SJSA1 (cell line): ENCODE results near the gene COX6B1. TPM values are rescaled to one million over a fixed set of nuclear protein-coding genes. Genes with fewer than 3 reads are reported as not detected.
A peak's percentile ranks its signal among the peaks of the same experiment; 100 is the strongest.
"Not testable (repeated sequence)": the region's sequence is repeated elsewhere in the genome, so short reads cannot be mapped to it uniquely, and the experiment has no call there.

Source experiments
- DNase-seq, 2 experiments: peaks; one replicate each; pipeline ENCODE4 v3.0.0-alpha.2; 2015 to 2020; ENCODE audit warnings: low spot score in 2 of 2, low read depth in 1 of 2
- H3K27ac ChIP-seq: fragments of 250-450 bp; sonication (Bioruptor Pico); 2 replicates; pipeline ENCODE4 v1.5.1; 2020; ENCODE audit warnings: mild to moderate bottlenecking, moderate library complexity
- H3K27me3 ChIP-seq: fragments of 250-450 bp; sonication (Bioruptor Pico); replicated peaks from 2 replicates; pipeline ENCODE4 v1.5.1; 2020; ENCODE audit warnings: mild to moderate bottlenecking, moderate library complexity
- H3K36me3 ChIP-seq: fragments of 250-450 bp; sonication (Bioruptor Pico); 2 replicates; pipeline ENCODE4 v1.5.1; 2020; ENCODE audit warnings: mild to moderate bottlenecking
- H3K4me1 ChIP-seq: fragments of 250-450 bp; sonication (Bioruptor Pico); replicated peaks from 2 replicates; pipeline ENCODE4 v1.6.1; 2021; ENCODE audit warnings: mild to moderate bottlenecking
- H3K4me3 ChIP-seq: fragments of 250-450 bp; sonication (Bioruptor Pico); 2 replicates; pipeline ENCODE4 v1.5.1; 2020; ENCODE audit warnings: mild to moderate bottlenecking
- H3K9me3 ChIP-seq: fragments of 250-450 bp; sonication (Bioruptor Pico); replicated peaks from 2 replicates; pipeline ENCODE4 v1.5.1; 2020; ENCODE audit warnings: mild to moderate bottlenecking
- total RNA-seq: library from RNA; depleted of rRNA; stranded (reverse); fragments of >200 nt; shearing (Covaris generic); gene quantifications from 2 replicates; pipeline ENCODE4 v1.2.3, GENCODE V29; 2014; rRNA removed

Gene COX6B1, protein sequence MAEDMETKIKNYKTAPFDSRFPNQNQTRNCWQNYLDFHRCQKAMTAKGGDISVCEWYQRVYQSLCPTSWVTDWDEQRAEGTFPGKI
- 364 and 463 TPM in 2 replicates for total RNA-seq

DNA sequence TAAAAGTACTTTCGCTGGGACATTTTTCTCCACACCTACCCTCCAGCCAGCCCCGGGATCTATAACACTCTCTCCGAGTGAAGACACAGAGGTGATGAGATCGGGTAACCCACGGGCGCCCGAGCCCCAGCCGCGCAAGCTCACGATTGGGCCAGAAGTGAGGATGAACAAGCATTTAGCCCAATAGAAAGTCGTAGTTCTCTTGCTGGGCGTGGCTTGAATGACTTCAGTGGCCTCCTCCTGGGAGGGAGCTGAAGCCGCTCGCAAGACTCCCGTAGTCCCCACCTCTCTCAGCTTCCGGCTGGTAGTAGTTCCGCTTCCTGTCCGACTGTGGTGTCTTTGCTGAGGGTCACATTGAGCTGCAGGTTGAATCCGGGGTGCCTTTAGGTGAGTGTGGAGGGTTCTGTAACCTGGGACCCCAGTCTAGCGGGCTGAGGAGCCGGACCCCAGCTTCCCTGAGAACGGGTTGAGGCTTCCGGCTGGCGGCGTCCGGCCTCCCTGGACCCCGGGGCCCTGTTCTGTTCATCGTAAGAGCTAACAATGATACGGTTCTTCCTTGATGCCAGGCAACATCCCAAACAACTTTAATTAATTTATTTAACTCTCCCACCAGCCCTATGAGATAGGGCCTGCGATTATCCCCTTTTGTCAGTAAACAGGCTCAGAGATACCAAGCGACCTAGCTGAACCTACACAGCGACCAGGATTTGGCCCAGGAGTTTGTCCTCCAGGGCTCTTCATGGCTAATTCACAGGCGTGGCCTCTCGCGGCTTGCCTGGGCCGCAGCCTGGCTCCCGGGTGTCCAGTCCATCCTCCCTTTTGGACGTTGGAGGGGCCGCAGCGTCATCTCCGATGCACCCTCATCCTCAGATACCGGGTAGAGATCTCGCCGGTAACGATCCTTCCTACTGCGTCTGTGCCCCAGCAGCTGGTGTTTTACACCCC lies at the start of gene COX6B1:
TSS of gene COX6B1 (plus strand) at position 307 of the 945 bp plus-strand sequence. CDS start 2,921 bp downstream, outside the sequence.
- H3K4me3 ChIP-seq: peak within 1 kb of the TSS; percentile 70
- H3K27me3 ChIP-seq: no peaks in the 10 kb centered on the region
- H3K9me3 ChIP-seq: no peaks in the 10 kb centered on the region
- H3K36me3 ChIP-seq: peaks cover 32% of the 10 kb centered on the region
- DNase-seq: peak; percentile 92 to 95
- H3K27ac ChIP-seq: peak within 1 kb of the TSS; percentile 53
- peaks cover 41% of the 10 kb centered on the region for H3K4me1 ChIP-seq

DNA sequence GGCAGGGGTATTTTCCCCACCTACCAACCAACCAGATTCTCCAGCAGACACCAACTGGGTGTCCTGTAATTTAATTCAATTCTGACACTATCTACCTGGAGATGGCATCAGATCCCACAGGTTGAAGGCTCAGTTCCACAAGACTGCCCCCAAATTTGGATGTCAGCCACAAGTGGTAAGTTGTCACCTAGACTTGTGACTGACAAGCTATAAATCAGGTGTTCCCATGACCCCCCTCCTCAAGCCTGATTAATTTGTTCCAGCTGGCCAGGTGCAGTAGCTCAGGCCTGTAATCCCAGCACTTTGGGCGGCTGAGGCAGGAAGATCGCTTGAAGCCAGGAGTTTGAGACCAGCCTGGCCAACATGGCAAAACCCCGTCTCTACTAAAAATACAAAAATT lies 46.2 kb upstream of the COX6B1 start:
- Histone ChIP-seq H3K27ac (no peak overlapping the region), H3K36me3 (no peaks in the 10 kb centered on the region), H3K27me3 (no peaks in the 10 kb centered on the region; the same call in 1 of the 2 replicates), H3K4me3 (no peak overlapping the region), H3K4me1 (no peaks in the 10 kb centered on the region), H3K9me3 (no peaks in the 10 kb centered on the region)
- no peak for DNase-seq

DNA sequence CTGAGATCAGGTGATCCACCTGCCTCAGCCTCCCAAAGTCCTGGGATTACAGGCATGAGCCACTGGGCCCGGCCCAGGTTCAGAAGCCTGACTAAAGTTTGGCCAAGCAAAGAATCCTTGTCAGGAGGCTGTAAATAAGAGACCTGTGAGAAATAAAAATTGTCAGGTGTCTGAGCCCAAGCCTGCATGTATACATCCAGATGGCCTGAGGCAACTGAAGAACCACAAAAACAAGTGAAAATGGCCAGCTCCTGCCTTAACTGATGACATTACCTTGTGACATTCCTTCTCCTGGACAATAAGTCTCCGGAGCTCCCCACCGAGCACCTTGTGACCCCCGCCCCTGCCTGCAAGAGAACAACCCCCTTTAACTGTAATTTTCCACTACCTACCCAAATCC lies 43.7 kb upstream of the COX6B1 start:
- not testable (repeated sequence) for H3K27me3 ChIP-seq, H3K36me3 ChIP-seq, DNase-seq, H3K27ac ChIP-seq, H3K4me3 ChIP-seq, H3K4me1 ChIP-seq, H3K9me3 ChIP-seq

DNA sequence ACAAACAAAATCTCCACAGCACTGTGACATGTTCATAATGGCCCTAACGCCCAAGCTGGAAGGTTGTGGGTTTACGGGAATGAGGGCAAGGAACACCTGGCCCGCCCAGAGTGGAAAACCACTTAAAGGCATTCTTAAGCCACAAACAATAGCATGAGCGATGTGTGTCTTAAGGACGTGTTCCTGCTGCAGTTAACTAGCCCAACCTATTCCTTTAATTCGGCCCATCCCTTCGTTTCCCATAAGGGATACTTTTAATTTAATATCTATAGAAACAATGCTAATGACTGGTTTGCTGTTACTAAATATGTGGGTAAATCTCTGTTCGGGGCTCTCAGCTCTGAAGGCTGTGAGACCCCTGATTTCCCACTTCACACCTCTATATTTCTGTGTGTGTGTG lies 41.0 kb upstream of the COX6B1 start:
- DNase-seq, H3K27me3 ChIP-seq, H3K4me1 ChIP-seq, H3K9me3 ChIP-seq, H3K27ac ChIP-seq, H3K36me3 ChIP-seq, H3K4me3 ChIP-seq: not testable (repeated sequence)

DNA sequence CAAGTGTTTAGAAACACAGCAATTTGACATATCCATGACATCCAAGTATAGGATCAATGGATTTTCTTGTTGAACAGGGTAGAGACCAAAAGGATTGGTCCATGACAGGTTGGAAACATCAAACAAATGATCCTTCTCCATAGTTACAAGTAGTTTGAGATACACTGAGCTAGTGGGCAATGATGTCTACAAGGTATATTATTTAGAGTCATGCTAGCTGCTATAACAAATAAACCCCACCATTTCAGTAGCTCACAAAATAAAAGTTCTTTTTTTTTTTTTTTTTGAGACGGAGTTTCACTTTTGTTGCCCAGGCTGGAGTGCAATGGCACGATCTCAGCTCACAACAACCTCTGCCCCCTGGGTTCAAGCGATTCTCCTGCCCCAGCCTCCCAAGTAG lies 40.5 kb upstream of the COX6B1 start:
- Histone ChIP-seq H3K4me1 (peaks cover 5% of the 10 kb centered on the region; the same call in 1 of the 2 replicates), H3K36me3 (no peaks in the 10 kb centered on the region), H3K27ac (no peak overlapping the region), H3K4me3 (no peak overlapping the region), H3K27me3 (no peaks in the 10 kb centered on the region), H3K9me3 (peaks cover 7% of the 10 kb centered on the region; the same call in 1 of the 2 replicates)
- DNase-seq: no peak

DNA sequence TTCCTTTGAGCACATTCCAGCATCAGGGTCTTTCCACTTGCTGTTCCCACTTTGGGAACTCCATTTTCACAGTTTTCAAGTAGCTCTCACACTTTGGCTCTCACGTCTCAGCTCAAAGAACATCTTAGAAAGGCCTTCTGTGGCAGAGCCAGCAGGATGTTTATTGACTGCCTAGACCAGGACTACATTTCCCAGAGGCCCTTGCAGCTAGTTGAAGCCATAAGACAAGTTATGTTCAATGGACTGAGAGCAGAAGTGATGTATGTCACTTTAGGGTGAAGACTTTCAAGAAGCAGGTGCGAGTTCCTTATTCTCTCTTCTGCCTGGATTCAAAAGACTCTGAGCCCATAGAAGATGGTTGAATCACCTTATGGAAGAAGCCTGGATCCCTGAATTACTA lies 39.9 kb upstream of the COX6B1 start:
- H3K4me3 ChIP-seq: no peak overlapping the region
- H3K27me3 ChIP-seq: no peaks in the 10 kb centered on the region
- H3K27ac ChIP-seq: no peak overlapping the region
- H3K9me3 ChIP-seq: peaks cover 7% of the 10 kb centered on the region; the same call in 1 of the 2 replicates
- no peak for DNase-seq
- no peaks in the 10 kb centered on the region; the same call in 1 of the 2 replicates for H3K36me3 ChIP-seq
- H3K4me1 ChIP-seq: peaks cover 10% of the 10 kb centered on the region

DNA sequence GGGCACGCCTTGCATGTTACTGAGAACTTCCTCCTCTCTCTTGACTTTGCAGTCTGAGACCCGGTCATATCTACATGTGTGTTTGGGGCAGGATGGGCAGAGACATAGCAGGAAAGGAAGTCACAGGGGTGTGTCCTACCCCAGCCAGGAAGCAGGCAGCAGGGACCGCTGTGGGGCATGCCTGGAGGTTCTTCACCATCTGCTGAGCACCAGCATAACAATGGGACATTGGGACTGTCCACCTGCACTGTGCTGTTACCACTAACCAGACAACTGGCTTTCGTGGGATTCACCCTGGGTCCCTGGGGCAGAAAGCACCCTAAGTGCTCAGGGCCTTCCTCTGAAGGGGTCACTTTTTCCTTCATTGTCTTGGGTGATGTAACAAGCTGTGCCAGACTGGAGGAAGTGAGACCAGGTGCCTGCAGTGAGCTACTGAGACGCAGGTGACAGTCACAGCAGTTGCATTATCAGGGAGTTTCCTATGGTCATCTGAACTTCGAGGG lies 38.2 kb upstream of the COX6B1 start:
- no peak for DNase-seq
- Histone ChIP-seq H3K4me3 (no peak overlapping the region), H3K9me3 (peaks cover 7% of the 10 kb centered on the region; the same call in 1 of the 2 replicates), H3K27me3 (no peaks in the 10 kb centered on the region), H3K4me1 (peaks cover 10% of the 10 kb centered on the region), H3K27ac (no peak overlapping the region), H3K36me3 (peaks cover 6% of the 10 kb centered on the region; the same call in 1 of the 2 replicates)

DNA sequence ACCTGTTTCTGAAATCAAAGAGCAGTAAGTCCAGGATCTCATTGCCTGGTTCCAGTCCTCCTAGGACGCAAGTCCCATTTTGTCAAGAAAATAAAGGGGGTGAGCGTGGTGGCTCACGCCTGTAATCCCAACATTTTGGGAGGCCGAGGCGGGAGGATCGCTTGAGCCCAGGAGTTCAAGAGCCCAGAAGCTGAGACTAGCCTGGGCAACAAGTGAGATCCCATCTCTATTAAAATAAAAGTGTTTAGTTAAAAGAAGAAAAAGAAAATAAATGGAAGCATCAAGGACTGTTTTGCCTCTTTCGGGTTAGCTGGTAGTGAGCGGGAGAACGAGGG lies 35.9 kb upstream of the COX6B1 start:
- Histone ChIP-seq H3K27me3 (no peaks in the 10 kb centered on the region), H3K4me3 (peak overlapping the region; percentile 60), H3K9me3 (peaks cover 7% of the 10 kb centered on the region; the same call in 1 of the 2 replicates), H3K4me1 (peaks cover 10% of the 10 kb centered on the region), H3K27ac (no peak overlapping the region), H3K36me3 (peaks cover 9% of the 10 kb centered on the region; the same call in 1 of the 2 replicates)
- DNase-seq: no peak

DNA sequence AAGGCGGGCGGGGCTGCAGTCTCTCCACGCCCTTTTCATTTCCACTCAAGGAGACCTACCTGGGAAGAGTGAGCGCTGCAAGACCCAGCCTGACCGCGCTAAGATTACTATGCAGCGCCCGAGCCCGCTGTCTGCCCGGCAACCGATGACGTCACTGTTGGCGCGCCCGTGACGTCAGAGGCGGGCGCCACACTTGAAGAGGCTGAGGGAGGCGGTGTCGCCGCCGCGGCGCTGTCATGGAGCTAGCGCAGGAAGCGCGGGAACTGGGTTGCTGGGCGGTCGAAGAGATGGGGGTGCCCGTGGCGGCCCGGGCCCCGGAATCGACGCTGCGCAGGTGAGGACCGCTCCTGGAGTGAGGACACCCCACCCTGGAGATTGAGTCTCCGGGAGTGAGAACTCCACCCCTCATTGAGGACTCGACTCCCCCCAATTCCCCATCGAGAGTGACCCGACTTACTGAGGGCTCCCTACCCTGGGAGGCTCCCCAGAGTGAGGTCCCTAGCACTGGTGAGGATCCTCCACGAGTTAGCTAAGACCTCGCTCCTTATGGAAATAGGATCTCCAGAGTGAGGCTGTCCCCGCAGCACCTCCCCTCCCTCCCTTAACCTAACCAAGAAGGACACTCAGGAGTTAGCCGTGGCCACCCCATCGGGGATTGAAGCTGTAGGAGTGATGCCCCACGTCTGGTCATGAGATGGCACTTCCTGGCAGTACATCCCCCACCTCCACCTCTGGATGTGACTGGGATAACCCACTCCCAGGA lies 35.4 kb upstream of the COX6B1 start, which contains the start of gene HAUS5:
TSS of gene HAUS5 (plus strand) at position 177 of the 763 bp plus-strand sequence. CDS start at position 237, 60 bp downstream.
- Histone ChIP-seq H3K4me1 (peaks cover 10% of the 10 kb centered on the region), H3K36me3 (peaks cover 9% of the 10 kb centered on the region; the same call in 1 of the 2 replicates), H3K4me3 (peak within 1 kb of the TSS; percentile 60), H3K9me3 (peaks cover 5% of the 10 kb centered on the region; the same call in 1 of the 2 replicates), H3K27ac (peak within 1 kb of the TSS; percentile 74), H3K27me3 (no peaks in the 10 kb centered on the region)
- DNase-seq: peak; percentile 91 to 92

DNA sequence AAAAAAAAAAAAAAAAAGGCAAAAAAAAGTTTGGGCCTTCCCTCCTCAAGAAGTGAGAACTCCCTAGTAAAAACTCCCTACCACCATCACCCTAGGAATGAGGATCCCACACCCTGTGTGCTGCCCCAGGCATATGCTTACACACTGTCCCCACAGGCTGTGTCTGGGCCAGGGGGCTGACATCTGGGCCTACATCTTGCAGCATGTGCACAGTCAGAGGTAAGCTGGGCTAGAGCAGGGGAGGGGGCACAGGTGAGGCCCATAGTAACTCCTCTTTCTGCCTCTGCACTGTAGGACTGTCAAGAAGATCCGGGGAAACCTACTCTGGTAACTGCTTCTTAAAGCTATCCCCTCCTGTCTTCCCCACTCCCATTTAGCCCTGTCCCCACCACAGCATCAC lies 34.5 kb upstream of the COX6B1 start:
- H3K9me3 ChIP-seq: peaks cover under 1% of the 10 kb centered on the region; the same call in 1 of the 2 replicates

DNA sequence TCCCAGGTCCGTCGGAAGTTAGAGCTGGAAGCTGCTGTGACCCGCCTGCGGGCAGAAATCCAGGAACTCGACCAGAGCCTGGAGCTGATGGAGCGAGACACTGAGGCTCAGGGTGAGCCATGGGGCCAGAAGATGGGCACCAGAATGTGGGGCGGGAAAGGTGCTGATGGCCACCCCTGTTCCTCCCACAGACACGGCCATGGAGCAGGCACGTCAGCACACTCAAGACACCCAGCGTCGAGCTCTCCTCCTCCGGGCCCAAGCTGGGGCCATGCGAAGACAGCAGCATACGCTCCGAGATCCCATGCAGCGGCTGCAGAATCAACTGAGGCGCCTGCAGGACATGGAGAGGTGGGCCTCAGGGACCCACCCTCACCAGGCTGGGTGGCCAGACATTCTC lies 33.1 kb upstream of the COX6B1 start:
- no peak for DNase-seq
- no peak overlapping the region for H3K4me3 ChIP-seq
- H3K9me3 ChIP-seq: no peaks in the 10 kb centered on the region
- peaks cover 10% of the 10 kb centered on the region for H3K4me1 ChIP-seq
- H3K36me3 ChIP-seq: peaks cover 16% of the 10 kb centered on the region; the same call in 1 of the 2 replicates
- no peaks in the 10 kb centered on the region for H3K27me3 ChIP-seq
- H3K27ac ChIP-seq: no peak overlapping the region

More for the DNA sequence above, 34.5 kb upstream of the COX6B1 start:
- peaks cover 10% of the 10 kb centered on the region; the same call in 1 of the 2 replicates for H3K36me3 ChIP-seq
- no peak for DNase-seq
- no peak overlapping the region for H3K27ac ChIP-seq
- H3K27me3 ChIP-seq: no peaks in the 10 kb centered on the region
- peaks cover 10% of the 10 kb centered on the region for H3K4me1 ChIP-seq
- no peak overlapping the region for H3K4me3 ChIP-seq

DNA sequence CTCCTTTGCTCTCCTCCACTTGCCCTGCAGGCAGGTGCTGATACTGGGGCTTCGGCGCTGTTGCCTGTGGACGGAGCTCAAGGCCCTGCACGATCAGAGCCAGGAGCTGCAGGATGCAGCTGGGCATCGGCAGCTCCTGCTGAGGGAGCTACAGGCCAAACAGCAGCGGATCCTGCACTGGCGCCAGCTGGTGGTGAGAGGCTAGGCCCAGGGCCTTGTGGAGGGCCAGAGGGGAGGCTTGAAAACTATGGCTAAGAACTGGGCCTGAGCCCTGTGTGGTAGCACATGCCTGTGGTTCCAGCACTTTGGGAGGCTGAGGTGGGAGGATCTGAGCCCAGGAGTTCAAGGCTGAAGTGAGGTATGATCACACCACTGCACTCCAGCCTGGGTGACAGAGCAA lies 29.3 kb upstream of the COX6B1 start:
- DNase-seq: no peak
- Histone ChIP-seq H3K4me1 (no peaks in the 10 kb centered on the region), H3K9me3 (no peaks in the 10 kb centered on the region), H3K27me3 (no peaks in the 10 kb centered on the region), H3K27ac (no peak overlapping the region), H3K36me3 (peaks cover 20% of the 10 kb centered on the region; the same call in 1 of the 2 replicates), H3K4me3 (no peak overlapping the region)

DNA sequence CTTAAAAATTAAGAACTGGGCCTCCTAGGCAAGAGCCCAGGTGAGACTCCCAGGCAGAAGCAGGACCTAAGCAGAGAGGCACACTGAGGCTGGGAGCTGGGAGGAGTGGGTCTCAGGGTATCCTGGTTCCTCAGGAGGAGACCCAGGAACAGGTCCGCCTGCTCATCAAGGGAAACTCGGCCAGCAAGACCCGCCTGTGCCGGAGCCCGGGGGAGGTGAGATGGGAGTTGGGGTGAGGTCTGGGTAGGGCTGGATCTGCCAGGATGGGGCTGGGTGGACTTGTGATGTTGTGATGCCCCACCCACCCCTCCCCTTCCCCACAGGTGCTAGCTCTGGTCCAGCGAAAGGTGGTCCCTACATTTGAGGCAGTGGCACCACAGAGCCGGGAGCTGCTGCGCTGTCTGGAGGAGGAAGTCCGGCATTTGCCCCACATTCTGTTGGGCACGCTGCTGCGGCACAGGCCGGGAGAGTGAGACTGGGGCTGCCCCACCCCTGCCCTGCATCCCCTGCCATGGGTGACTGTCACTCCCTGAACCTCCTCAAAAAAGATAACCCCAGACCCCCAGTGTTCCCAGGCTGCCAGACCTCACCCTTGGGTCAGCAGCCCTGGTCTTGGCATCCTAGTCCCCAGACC lies 28.7 kb upstream of the COX6B1 start:
- H3K27ac ChIP-seq: no peak overlapping the region
- DNase-seq: no peak
- H3K27me3 ChIP-seq: no peaks in the 10 kb centered on the region
- no peaks in the 10 kb centered on the region for H3K9me3 ChIP-seq
- H3K4me3 ChIP-seq: no peak overlapping the region
- H3K36me3 ChIP-seq: peaks cover 18% of the 10 kb centered on the region; the same call in 1 of the 2 replicates
- H3K4me1 ChIP-seq: no peaks in the 10 kb centered on the region
